SU-DHL-6 (cell line): Measurements from ENCODE around the gene HORMAD1.

Experiments
- CTCF ChIP-seq: fragments of 200-600 bp; sonication (generic); IDR thresholded peaks from one replicate; pipeline ENCODE4 v1.5.1; 2017; ENCODE audit warnings: antibody characterized with exemption, mild to moderate bottlenecking, low read length, moderate library complexity; ENCODE audit not compliant: insufficient read depth, poor library complexity, severe bottlenecking
- EZH2phosphoT487 ChIP-seq: fragments of 200-600 bp; sonication (generic), shearing (Covaris generic); conservative IDR thresholded peaks from 2 replicates; pipeline ENCODE4 v1.6.1; 2018; ENCODE audit warnings: mild to moderate bottlenecking, antibody characterized with exemption, low read length, moderate library complexity, mixed read lengths

DNA sequence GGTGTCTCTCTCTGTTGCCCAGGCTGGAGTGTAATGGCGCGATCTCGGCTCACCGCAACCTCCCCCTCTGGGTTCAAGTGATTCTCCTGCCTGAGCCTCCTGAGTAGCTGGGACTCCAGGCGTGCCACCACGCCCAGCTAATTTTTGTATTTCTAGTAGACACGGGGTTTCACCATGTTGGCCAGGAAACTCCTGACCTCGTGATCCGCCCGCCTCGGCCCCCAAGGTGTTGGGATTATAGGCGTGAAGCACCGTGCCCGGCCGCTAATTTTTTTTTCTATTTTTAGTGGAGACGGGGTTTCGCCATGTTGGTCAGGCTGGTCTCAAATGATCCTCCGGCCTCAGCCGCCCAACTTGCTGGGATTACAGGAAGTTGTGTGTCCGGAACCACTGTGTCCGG lies 597 bp downstream of the HORMAD1 start:
- TF ChIP-seq CTCF (no peak), EZH2phosphoT487 (no peak)
